Embryonic facial prominence (tissue), 1 donor: Measurements from ENCODE around the gene PDE8A.

Source experiments
- DNase-seq: peaks from one replicate; pipeline ENCODE4 v3.0.0-alpha.2; 2016; ENCODE audit errors: extremely low spot score

PDE8A gene

GRCh38 chr15:85128621-85129020 lies 147.0 kb downstream of the PDE8A start:
- no peak for DNase-seq

- no peak for DNase-seq
These were observed 148.2 kb downstream of the PDE8A start for GRCh38 chr15:85129881-85130280.

GRCh38 chr15:85131915-85132314 lies 150.3 kb downstream of the PDE8A start:
- DNase-seq, result no peak

- no peak for DNase-seq
These were observed 152.1 kb downstream of the PDE8A start for GRCh38 chr15:85133709-85134108.

GRCh38 chr15:85137489-85138168 lies 156.0 kb downstream of the PDE8A start:
- no peak for DNase-seq

GRCh38 chr15:85139391-85139790 lies 157.7 kb downstream of the PDE8A start:
- DNase-seq, result no peak

- DNase-seq, result no peak
These were observed 160.1 kb downstream of the PDE8A start for GRCh38 chr15:85141726-85142125.

- DNase-seq, result no peak
These were observed 160.7 kb downstream of the PDE8A start for GRCh38 chr15:85142312-85142711.

- no peak for DNase-seq
These were observed 167.9 kb downstream of the PDE8A start for GRCh38 chr15:85149465-85150129.

- DNase-seq, result no peak
These were observed 168.4 kb downstream of the PDE8A start for GRCh38 chr15:85150130-85150480.

- no peak for DNase-seq
These were observed 169.5 kb downstream of the PDE8A start for GRCh38 chr15:85151145-85151544.

- no peak for DNase-seq
These were observed 170.2 kb downstream of the PDE8A start for GRCh38 chr15:85151861-85152260.

GRCh38 chr15:85154061-85154460 lies 172.4 kb downstream of the PDE8A start:
- no peak for DNase-seq

- DNase-seq, result no peak
These were observed 173.7 kb downstream of the PDE8A start for GRCh38 chr15:85155360-85155759.

- DNase-seq, result no peak
These were observed 174.2 kb downstream of the PDE8A start for GRCh38 chr15:85155857-85156256.

- DNase-seq, result no peak
These were observed 175.7 kb downstream of the PDE8A start for GRCh38 chr15:85157344-85157743.

- DNase-seq, result no peak
These were observed 180.6 kb downstream of the PDE8A start for GRCh38 chr15:85162237-85162636.

GRCh38 chr15:85164841-85165466 lies 183.3 kb downstream of the PDE8A start:
- DNase-seq, result no peak

- no peak for DNase-seq
These were observed 185.9 kb downstream of the PDE8A start for GRCh38 chr15:85167568-85167967.

GRCh38 chr15:85168642-85169173 lies 187.1 kb downstream of the PDE8A start:
- DNase-seq, result no peak

- no peak for DNase-seq
These were observed 190.1 kb downstream of the PDE8A start for GRCh38 chr15:85171736-85172135.

GRCh38 chr15:85172846-85173490 lies 191.3 kb downstream of the PDE8A start:
- DNase-seq, result no peak
